H9 (cell line): ENCODE data around the gene FAM98C. TPM values are rescaled to one million over a fixed set of nuclear protein-coding genes. Genes with fewer than 3 reads are reported as not detected.

Experiments
- DNase-seq: peaks from one replicate; pipeline ENCODE4 v3.0.0-alpha.2; 2017
- H2AFZ ChIP-seq: one replicate; pipeline ENCODE4 v1.6.1; 2013; ENCODE audit warnings: mild to moderate bottlenecking, low read length, control low read depth, moderate library complexity
- H2AK5ac ChIP-seq: 2 replicates; pipeline ENCODE4 v1.6.1; 2013; ENCODE audit warnings: low read length, control low read depth, mixed read lengths; ENCODE audit not compliant: insufficient read length
- H2BK120ac ChIP-seq: one replicate; pipeline ENCODE4 v1.6.1; 2013; ENCODE audit warnings: low read depth, mild to moderate bottlenecking, low read length, control low read depth, inconsistent platforms; ENCODE audit not compliant: poor library complexity, severe bottlenecking
- H2BK12ac ChIP-seq: 2 replicates; pipeline ENCODE4 v1.6.1; 2013; ENCODE audit warnings: low read length, control low read depth, mixed read lengths, low read depth; ENCODE audit not compliant: insufficient read length
- H2BK15ac ChIP-seq: 2 replicates; pipeline ENCODE4 v1.6.1; 2013; ENCODE audit warnings: low read depth, low read length, control low read depth
- H2BK20ac ChIP-seq: one replicate; pipeline ENCODE4 v1.6.1; 2013; ENCODE audit warnings: low read depth, mild to moderate bottlenecking, low read length, control low read depth, inconsistent platforms; ENCODE audit not compliant: poor library complexity, severe bottlenecking
- H2BK5ac ChIP-seq: 2 replicates; pipeline ENCODE4 v1.6.1; 2013; ENCODE audit warnings: low read length, control low read depth, mixed read lengths; ENCODE audit not compliant: insufficient read length
- H3K14ac ChIP-seq: 2 replicates; pipeline ENCODE4 v1.6.1; 2013; ENCODE audit warnings: low read length, control low read depth; ENCODE audit not compliant: insufficient read depth
- H3K18ac ChIP-seq: 2 replicates; pipeline ENCODE4 v1.6.1; 2013; ENCODE audit warnings: low read depth, mild to moderate bottlenecking, mixed read lengths, low read length, control low read depth; ENCODE audit not compliant: insufficient read length
- H3K23ac ChIP-seq: 2 replicates; pipeline ENCODE4 v1.6.1; 2013; ENCODE audit warnings: low read length, control low read depth, mixed read lengths, low read depth; ENCODE audit not compliant: insufficient read length
- H3K23me2 ChIP-seq: 2 replicates; pipeline ENCODE4 v1.6.1; 2013; ENCODE audit warnings: low read depth, mild to moderate bottlenecking, mixed read lengths, low read length, control low read depth; ENCODE audit not compliant: insufficient read length, poor library complexity, severe bottlenecking
- H3K27ac ChIP-seq: 2 replicates; pipeline ENCODE4 v1.5.1; 2013; ENCODE audit warnings: low read length, control low read depth, mixed read lengths, low read depth; ENCODE audit not compliant: insufficient read length
- H3K27me3 ChIP-seq: 2 replicates; pipeline ENCODE4 v1.6.1; 2013; ENCODE audit warnings: low read length, control low read depth, inconsistent platforms; ENCODE audit not compliant: insufficient read depth
- H3K4ac ChIP-seq: 2 replicates; pipeline ENCODE4 v1.6.1; 2013; ENCODE audit warnings: low read depth, mild to moderate bottlenecking, control low read depth, inconsistent platforms, low read length, moderate library complexity
- H3K4me1 ChIP-seq: 2 replicates; pipeline ENCODE4 v1.6.1; 2013; ENCODE audit warnings: low read length, control low read depth, inconsistent platforms; ENCODE audit not compliant: insufficient read depth
- H3K4me2 ChIP-seq: 2 replicates; pipeline ENCODE4 v1.6.1; 2013; ENCODE audit warnings: low read length, control low read depth, mixed read lengths; ENCODE audit not compliant: insufficient read length, insufficient read depth
- H3K56ac ChIP-seq: 2 replicates; pipeline ENCODE4 v1.6.1; 2013; ENCODE audit warnings: low read depth, mild to moderate bottlenecking, mixed read lengths, low read length, control low read depth; ENCODE audit not compliant: insufficient read length
- H3K79me1 ChIP-seq: 2 replicates; pipeline ENCODE4 v1.6.1; 2013; ENCODE audit warnings: low read depth, mild to moderate bottlenecking, moderate library complexity, low read length, control low read depth, inconsistent platforms; ENCODE audit not compliant: insufficient read depth, poor library complexity, severe bottlenecking
- H3K79me2 ChIP-seq: 2 replicates; pipeline ENCODE4 v1.6.1; 2013; ENCODE audit warnings: low read length, control low read depth, inconsistent platforms; ENCODE audit not compliant: insufficient read depth
- H3K9ac ChIP-seq: 2 replicates; pipeline ENCODE4 v1.6.1; 2013; ENCODE audit warnings: low read length, control low read depth, mixed read lengths; ENCODE audit not compliant: insufficient read length; ENCODE audit errors: extremely low read depth
- H3K9me3 ChIP-seq: one replicate; pipeline ENCODE4 v1.6.1; 2013; ENCODE audit warnings: low read depth, low read length, inconsistent platforms; ENCODE audit not compliant: control insufficient read depth
- H3T11ph ChIP-seq: one replicate; pipeline ENCODE4 v1.6.1; 2013; ENCODE audit warnings: mild to moderate bottlenecking, low read length, control low read depth, inconsistent platforms
- H4K20me1 ChIP-seq: one replicate; pipeline ENCODE4 v1.6.1; 2013; ENCODE audit not compliant: control insufficient read depth, insufficient read length, insufficient read depth
- H4K5ac ChIP-seq: 2 replicates; pipeline ENCODE4 v1.6.1; 2013; ENCODE audit warnings: low read depth, mild to moderate bottlenecking, mixed read lengths, low read length, control low read depth; ENCODE audit not compliant: insufficient read length
- H4K8ac ChIP-seq: replicated peaks from 2 replicates; pipeline ENCODE4 v1.6.1; 2013; ENCODE audit warnings: low read length, control low read depth, mixed read lengths, low read depth; ENCODE audit not compliant: insufficient read length
- H4K91ac ChIP-seq: 2 replicates; pipeline ENCODE4 v1.6.1; 2013; ENCODE audit warnings: low read depth, mild to moderate bottlenecking, moderate library complexity, mixed read lengths, low read length, control low read depth; ENCODE audit not compliant: insufficient read length
- H3K27ac Mint-ChIP-seq, 3 experiments: 2 replicates in 2 of 3; 3 replicates in 1 of 3; pipeline ENCODE4 v1.8.0; 2020 to 2021; ENCODE audit warnings: mixed read lengths in 3 of 3, mild to moderate bottlenecking in 1 of 3, moderate library complexity in 1 of 3
- H3K27me3 Mint-ChIP-seq: 2 replicates; pipeline ENCODE4 v1.8.0; 2021; ENCODE audit warnings: low read depth, mild to moderate bottlenecking, moderate library complexity, mixed read lengths
- H3K36me3 Mint-ChIP-seq, 3 experiments: 2 replicates in 2 of 3; 3 replicates in 1 of 3; pipeline ENCODE4 v1.8.0; 2020 to 2021; ENCODE audit warnings: low read depth in 3 of 3, mixed read lengths in 3 of 3; ENCODE audit not compliant: insufficient read depth in 1 of 3
- H3K4me1 Mint-ChIP-seq, 2 experiments: 2 replicates each; pipeline ENCODE4 v1.8.0; 2020; ENCODE audit warnings: mixed read lengths in 2 of 2
- H3K4me3 Mint-ChIP-seq, 2 experiments: 2 replicates in 1 of 2; 3 replicates in 1 of 2; pipeline ENCODE4 v1.8.0; 2020 to 2021; ENCODE audit warnings: mild to moderate bottlenecking in 2 of 2, mixed read lengths in 2 of 2, moderate library complexity in 1 of 2
- H3K9me3 Mint-ChIP-seq, 2 experiments: 2 replicates in 1 of 2; 3 replicates in 1 of 2; pipeline ENCODE4 v1.8.0; 2020; ENCODE audit warnings: mild to moderate bottlenecking in 2 of 2, mixed read lengths in 2 of 2, moderate library complexity in 1 of 2
- WGBS: extraction: QIAGEN DNeasy Blood & Tissue Kit; methylation state at CpG from one replicate; pipeline ENCODE4 v1.1.7; 2013; ENCODE audit warnings: missing lambda C conversion rate, low lambda C conversion rate, mixed read lengths; ENCODE audit not compliant: insufficient read length; ENCODE audit errors: extremely low coverage; 5-methylcytosine and 5-hydroxymethylcytosine counted together
- total RNA-seq: library from RNA; stranded (reverse); gene quantifications from 2 replicates; pipeline ENCODE4 v1.2.1, GENCODE V29; 2021
- TF ChIP-seq, protein P1 (sequence below): fragments of 200-600 bp; sonication (generic); conservative IDR thresholded peaks from 3 replicates; pipeline ENCODE4 v1.8.0; 2021; ENCODE audit warnings: antibody characterized with exemption, mild to moderate bottlenecking

FAM98C gene
- total RNA-seq, 1 experiment from 2014 or later: 16.4 TPM

DNA sequence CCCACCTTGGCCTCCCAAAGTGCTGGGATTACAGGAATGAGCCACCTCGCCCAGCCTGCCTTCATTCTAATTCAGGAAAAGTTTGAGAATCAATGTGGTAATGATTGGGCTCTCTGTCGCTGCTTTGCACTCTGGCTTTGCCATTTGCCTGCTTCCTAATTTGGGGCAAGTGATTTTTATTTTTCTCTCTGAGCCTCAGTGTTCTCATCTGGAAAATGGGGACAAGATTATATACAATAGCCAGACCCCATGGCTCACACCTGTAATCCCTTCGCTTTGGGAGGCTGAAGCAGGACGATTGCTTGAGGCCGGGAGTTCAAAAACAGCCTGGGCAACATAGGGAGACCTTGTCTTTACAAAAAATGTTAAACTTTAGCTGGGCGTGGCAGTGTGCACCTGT lies 34.4 kb downstream of the FAM98C start:
- Mint-ChIP-seq H3K4me1 (peaks cover 20 to 32% of the 10 kb centered on the region in 2 experiments), H3K9me3 (no peaks in the 10 kb centered on the region), H3K36me3 (peaks cover 0 to 12% (median 6%) of the 10 kb centered on the region in 3 experiments; a peak in 4 of 7 replicates), H3K27ac (0 out of 7 replicates have a peak overlapping the region, but pooled peaks of 1 of the 3 experiments have one; percentile 47), H3K27me3 (no peaks in the 10 kb centered on the region), H3K4me3 (no peak overlapping the region)
- no peak overlapping the region for H2BK20ac ChIP-seq
- no peak overlapping the region for H2AK5ac ChIP-seq
- peaks cover 8% of the 10 kb centered on the region for H3K23me2 ChIP-seq
- no peak overlapping the region for H2BK5ac ChIP-seq
- H4K20me1 ChIP-seq: no peaks in the 10 kb centered on the region
- H2AFZ ChIP-seq: no peak overlapping the region
- H2BK120ac ChIP-seq: no peak overlapping the region
- no peak overlapping the region for H3K18ac ChIP-seq
- DNase-seq: no peak
- H3K56ac ChIP-seq: no peak overlapping the region
- no peak overlapping the region for H4K91ac ChIP-seq
- no peak overlapping the region for H3K4me2 ChIP-seq
- no peak overlapping the region for H4K5ac ChIP-seq
- H3K27ac ChIP-seq: no peak overlapping the region
- no peaks in the 10 kb centered on the region for H3K79me2 ChIP-seq
- no peak overlapping the region for H3K23ac ChIP-seq
- no peak overlapping the region for H3K9ac ChIP-seq
- H3K27me3 ChIP-seq: no peaks in the 10 kb centered on the region
- no peak overlapping the region for H3K14ac ChIP-seq
- no peak overlapping the region for H2BK15ac ChIP-seq
- no peak overlapping the region for H3T11ph ChIP-seq
- TF ChIP-seq, protein P1, sequence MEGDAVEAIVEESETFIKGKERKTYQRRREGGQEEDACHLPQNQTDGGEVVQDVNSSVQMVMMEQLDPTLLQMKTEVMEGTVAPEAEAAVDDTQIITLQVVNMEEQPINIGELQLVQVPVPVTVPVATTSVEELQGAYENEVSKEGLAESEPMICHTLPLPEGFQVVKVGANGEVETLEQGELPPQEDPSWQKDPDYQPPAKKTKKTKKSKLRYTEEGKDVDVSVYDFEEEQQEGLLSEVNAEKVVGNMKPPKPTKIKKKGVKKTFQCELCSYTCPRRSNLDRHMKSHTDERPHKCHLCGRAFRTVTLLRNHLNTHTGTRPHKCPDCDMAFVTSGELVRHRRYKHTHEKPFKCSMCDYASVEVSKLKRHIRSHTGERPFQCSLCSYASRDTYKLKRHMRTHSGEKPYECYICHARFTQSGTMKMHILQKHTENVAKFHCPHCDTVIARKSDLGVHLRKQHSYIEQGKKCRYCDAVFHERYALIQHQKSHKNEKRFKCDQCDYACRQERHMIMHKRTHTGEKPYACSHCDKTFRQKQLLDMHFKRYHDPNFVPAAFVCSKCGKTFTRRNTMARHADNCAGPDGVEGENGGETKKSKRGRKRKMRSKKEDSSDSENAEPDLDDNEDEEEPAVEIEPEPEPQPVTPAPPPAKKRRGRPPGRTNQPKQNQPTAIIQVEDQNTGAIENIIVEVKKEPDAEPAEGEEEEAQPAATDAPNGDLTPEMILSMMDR: no peak
- H3K9me3 ChIP-seq: no peaks in the 10 kb centered on the region
- H4K8ac ChIP-seq: no peak overlapping the region
- H3K79me1 ChIP-seq: no peaks in the 10 kb centered on the region
- H3K4me1 ChIP-seq: no peaks in the 10 kb centered on the region
- no peak overlapping the region for H2BK12ac ChIP-seq
- whole genome bisulfite sequencing: no CpG with 5 or more reads among the region's 6 CpGs
- no peak overlapping the region for H3K4ac ChIP-seq
